ENCODE data around the gene LRBA. TPM values are rescaled to one million over a fixed set of nuclear protein-coding genes. Genes with fewer than 3 reads are reported as not detected.

LRBA gene
- total RNA-seq, 1 donor, result 38.4 TPM

- H3K4me3 ChIP-seq (ENCODE audit: low read depth, low read length), result no peak overlapping the region
- no peak for DNase-seq (ENCODE audit: low read depth)
- TF ChIP-seq CTCF (IDR thresholded peaks at IDR 0.05; ENCODE audit: insufficient read depth, low read depth, low read length), result no peak
Observed at GRCh38 chr4:151021637-151022334, 6.7 kb upstream of the LRBA start.

GRCh38 chr4:151015459-151016347 is 619 bp upstream of the LRBA start:
- no peak for TF ChIP-seq CTCF (IDR thresholded peaks at IDR 0.05; ENCODE audit: insufficient read depth, low read depth, low read length)
- DNase-seq (ENCODE audit: low read depth), result peak; percentile 77
- H3K4me3 ChIP-seq (ENCODE audit: low read depth, low read length), result peak overlapping the region; percentile 98

GRCh38 chr4:151013944-151014343 is 1.1 kb downstream of the LRBA start:
- no peak for TF ChIP-seq CTCF (IDR thresholded peaks at IDR 0.05; ENCODE audit: insufficient read depth, low read depth, low read length)
- peak overlapping the region; percentile 98 for H3K4me3 ChIP-seq (ENCODE audit: low read depth, low read length)
- no peak for DNase-seq (ENCODE audit: low read depth)

- peak overlapping the region; percentile 6 for H3K4me3 ChIP-seq (ENCODE audit: low read depth, low read length)
- DNase-seq (ENCODE audit: low read depth), result no peak
- TF ChIP-seq CTCF (IDR thresholded peaks at IDR 0.05; ENCODE audit: insufficient read depth, low read depth, low read length), result no peak
Observed at GRCh38 chr4:151013491-151013890, 1.6 kb downstream of the LRBA start.

GRCh38 chr4:151012820-151013219 is 2.3 kb downstream of the LRBA start:
- no peak for TF ChIP-seq CTCF (IDR thresholded peaks at IDR 0.05; ENCODE audit: insufficient read depth, low read depth, low read length)
- H3K4me3 ChIP-seq (ENCODE audit: low read depth, low read length), result no peak overlapping the region
- no peak for DNase-seq (ENCODE audit: low read depth)

- DNase-seq (ENCODE audit: low read depth), result no peak
- no peak for TF ChIP-seq CTCF (IDR thresholded peaks at IDR 0.05; ENCODE audit: insufficient read depth, low read depth, low read length)
- no peak overlapping the region for H3K4me3 ChIP-seq (ENCODE audit: low read depth, low read length)
Observed at GRCh38 chr4:151012376-151012775, 2.7 kb downstream of the LRBA start.

Measured in fibroblast of villous mesenchyme (primary cell).